ENCODE data around the gene FAU. TPM values are rescaled to one million over a fixed set of nuclear protein-coding genes. Genes with fewer than 3 reads are reported as not detected.

Gene FAU
- total and polyA plus RNA-seq, 4 experiments from 2014 or later: 913 to 1,690 (median 1,294) TPM

DNA sequence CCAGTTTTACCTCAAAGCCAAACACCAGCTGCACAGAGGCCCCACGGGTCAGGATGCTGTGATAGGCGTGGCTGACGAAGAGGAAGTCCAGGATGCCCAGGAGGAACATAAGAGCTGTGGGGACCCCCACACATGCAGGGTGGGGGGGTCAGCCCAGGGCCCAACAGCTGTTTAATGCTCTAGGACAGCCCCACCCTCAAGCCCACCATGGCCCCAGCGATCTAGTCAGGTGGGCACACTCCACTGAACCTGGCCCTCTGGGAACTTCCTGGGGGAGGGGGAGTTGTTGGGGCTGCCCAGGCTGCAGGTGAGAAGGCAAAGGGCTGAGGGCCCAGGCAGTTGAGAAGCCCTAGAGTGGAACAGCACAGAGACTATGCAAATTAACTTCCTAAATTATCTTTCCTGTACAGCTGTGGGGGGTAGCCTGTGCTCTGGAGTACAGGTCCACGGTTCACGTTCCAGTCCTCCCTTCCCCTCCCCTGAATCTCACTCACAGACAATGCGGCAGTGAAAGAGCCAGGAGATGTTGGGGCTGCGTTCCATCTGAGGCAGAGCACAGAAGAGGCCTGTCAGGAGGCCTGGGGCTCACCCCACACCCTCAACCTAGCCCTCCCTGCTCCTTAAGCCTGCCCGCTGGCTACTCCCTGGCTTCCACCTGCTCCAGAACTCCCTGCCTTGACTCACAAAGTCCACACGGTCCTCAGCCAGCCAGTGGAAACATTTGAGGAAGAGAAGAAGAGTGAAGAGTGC lies 10.5 kb upstream of the FAU start:
- peaks cover 30% of the 10 kb centered on the region for H3K4me1 ChIP-seq (ENCODE audit: insufficient read depth, low read length)
- H3K9me3 ChIP-seq (ENCODE audit: control insufficient read depth in 1 of 2, low read length in 2 of 2): no peaks in the 10 kb centered on the region
- CTCF ChIA-PET (ENCODE audit: partially characterized antibody): interaction anchor here (0.6 to 1.9 kb wide), 2 partner anchors 9 to 22 kb away, joined by 3 to 6 read pairs; no protein-coding TSS in a partner anchor
- Mint-ChIP-seq H3K27me3 (no peaks in the 10 kb centered on the region), H3K4me3 (peak overlapping the region; percentile 42 to 100 (median 98)), H3K36me3 (peaks cover 5 to 61% of the 10 kb centered on the region in 2 donors), H3K27ac (peak overlapping the region in 6 of 7 donors; percentile 31 to 100 (median 90)), H3K9me3 (peaks cover 0 to 5% (median 0%) of the 10 kb centered on the region in 8 donors), H3K4me1 (peaks cover 22 to 45% (median 32%) of the 10 kb centered on the region in 4 donors)
- H3K36me3 ChIP-seq (ENCODE audit: insufficient read depth, low read length): peaks cover 51% of the 10 kb centered on the region
- no peak overlapping the region for H3K4me3 ChIP-seq (ENCODE audit: low read length in 2 of 2)
- intact Hi-C loops (cut with micrococcal nuclease): loop anchor here (10.0 kb wide), 1 partner anchor 722 kb away; the partner anchor contains the start of gene CFL1
- POLR2A ChIA-PET (ENCODE audit: partially characterized antibody): interaction anchor here (0.9 to 7.5 kb wide), 5 partner anchors 11 to 216 kb away, joined by 4 to 251 read pairs (median 5); partner anchors contain the start of genes ATG2A, CAPN1, FAU and MRPL49
- DNase-seq: no peak
- peak overlapping the region; percentile 99 for H3K27ac ChIP-seq (ENCODE audit: low read depth, low read length)
- no peaks in the 10 kb centered on the region for H3K27me3 ChIP-seq (ENCODE audit: insufficient read depth, low read length)

DNA sequence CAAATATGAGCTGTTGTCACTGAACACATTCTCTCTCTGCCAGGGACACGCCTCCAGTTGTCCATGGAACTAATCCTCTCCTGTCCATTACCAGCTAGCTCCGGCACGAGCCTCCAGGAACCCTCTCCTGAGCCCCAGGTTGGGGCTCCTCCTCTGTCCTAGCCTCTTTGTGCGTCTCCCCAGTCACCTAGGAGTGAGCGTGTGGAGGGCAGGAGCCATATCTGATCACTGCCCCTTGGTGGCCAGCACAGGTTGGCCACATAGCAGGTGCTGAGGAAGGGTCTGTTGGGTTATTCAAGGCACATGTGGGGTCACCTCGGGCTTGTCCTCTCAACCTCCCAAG lies 9.9 kb upstream of the FAU start:
- Histone ChIP-seq H3K9me3 (ENCODE audit: control insufficient read depth in 1 of 2, low read length in 2 of 2) (no peaks in the 10 kb centered on the region), H3K27ac (ENCODE audit: low read depth, low read length) (no peak overlapping the region), H3K4me1 (ENCODE audit: insufficient read depth, low read length) (peaks cover 30% of the 10 kb centered on the region), H3K36me3 (ENCODE audit: insufficient read depth, low read length) (peaks cover 56% of the 10 kb centered on the region), H3K27me3 (ENCODE audit: insufficient read depth, low read length) (no peaks in the 10 kb centered on the region), H3K4me3 (ENCODE audit: low read length in 2 of 2) (no peak overlapping the region)
- Mint-ChIP-seq H3K27me3 (no peaks in the 10 kb centered on the region), H3K4me1 (peaks cover 20 to 42% (median 32%) of the 10 kb centered on the region in 4 donors), H3K36me3 (peaks cover 10 to 65% of the 10 kb centered on the region in 2 donors), H3K4me3 (peak overlapping the region in 4 of 8 donors; percentile 9 to 21 (median 12)), H3K9me3 (peaks cover 0 to 5% (median 0%) of the 10 kb centered on the region in 8 donors), H3K27ac (peak overlapping the region in 2 of 7 donors; percentile 31 to 62)
- no peak for DNase-seq
- CTCF ChIA-PET (ENCODE audit: partially characterized antibody): interaction anchor here (0.6 to 1.9 kb wide), 3 partner anchors 8 to 21 kb away, joined by 3 to 6 read pairs (median 4); partner anchors contain the start of genes FAU and MRPL49
- POLR2A ChIA-PET (ENCODE audit: partially characterized antibody): interaction anchor here (0.9 to 7.5 kb wide), 3 partner anchors 11 to 91 kb away, joined by 4 to 251 read pairs (median 5); partner anchors contain the start of genes FAU, MRPL49, SAC3D1 and TM7SF2
- intact Hi-C loops (cut with micrococcal nuclease): loop anchor here (10.0 kb wide), 1 partner anchor 723 kb away; the partner anchor contains the start of gene CFL1

GRCh38 chr11:65131417-65131776 lies 9.5 kb upstream of the FAU start:
- Mint-ChIP-seq H3K27me3 (no peaks in the 10 kb centered on the region), H3K4me1 (peaks cover 17 to 38% (median 29%) of the 10 kb centered on the region in 4 donors), H3K9me3 (peaks cover 0 to 6% (median 0%) of the 10 kb centered on the region in 8 donors), H3K27ac (peak overlapping the region in 3 of 7 donors; percentile 46 to 71 (median 62)), H3K4me3 (peak overlapping the region in 2 of 8 donors; percentile 39 to 42), H3K36me3 (peaks cover 15 to 70% of the 10 kb centered on the region in 2 donors)
- Histone ChIP-seq H3K9me3 (ENCODE audit: control insufficient read depth in 1 of 2, low read length in 2 of 2) (no peaks in the 10 kb centered on the region), H3K4me1 (ENCODE audit: insufficient read depth, low read length) (peaks cover 30% of the 10 kb centered on the region), H3K36me3 (ENCODE audit: insufficient read depth, low read length) (peaks cover 61% of the 10 kb centered on the region), H3K27ac (ENCODE audit: low read depth, low read length) (no peak overlapping the region), H3K27me3 (ENCODE audit: insufficient read depth, low read length) (no peaks in the 10 kb centered on the region), H3K4me3 (ENCODE audit: low read length in 2 of 2) (no peak overlapping the region)
- POLR2A ChIA-PET (ENCODE audit: partially characterized antibody): interaction anchor here (0.7 to 7.5 kb wide), 4 partner anchors 10 to 90 kb away, joined by 3 to 251 read pairs (median 4); partner anchors contain the start of genes FAU, MRPL49, SAC3D1 and TM7SF2
- CTCF ChIA-PET (ENCODE audit: partially characterized antibody): interaction anchor here (1.2 to 1.9 kb wide), 2 partner anchors 9 to 21 kb away, joined by 4 to 6 read pairs; partner anchors contain the start of genes FAU and MRPL49
- intact Hi-C loops (cut with micrococcal nuclease): loop anchor here (10.0 kb wide), 1 partner anchor 723 kb away; the partner anchor contains the start of gene CFL1
- no peak for DNase-seq

GRCh38 chr11:65130631-65131416 lies 8.9 kb upstream of the FAU start:
- Mint-ChIP-seq H3K4me3 (peak overlapping the region in 2 of 8 donors; percentile 39 to 42), H3K9me3 (peaks cover 0 to 6% (median 0%) of the 10 kb centered on the region in 8 donors), H3K27ac (peak overlapping the region in 5 of 7 donors; percentile 29 to 71 (median 46)), H3K27me3 (no peaks in the 10 kb centered on the region), H3K4me1 (peaks cover 12 to 32% (median 23%) of the 10 kb centered on the region in 4 donors), H3K36me3 (peaks cover 17 to 76% of the 10 kb centered on the region in 2 donors)
- Histone ChIP-seq H3K27ac (ENCODE audit: low read depth, low read length) (no peak overlapping the region), H3K9me3 (ENCODE audit: control insufficient read depth in 1 of 2, low read length in 2 of 2) (no peaks in the 10 kb centered on the region), H3K36me3 (ENCODE audit: insufficient read depth, low read length) (peaks cover 67% of the 10 kb centered on the region), H3K4me3 (ENCODE audit: low read length in 2 of 2) (no peak overlapping the region), H3K4me1 (ENCODE audit: insufficient read depth, low read length) (peaks cover 25% of the 10 kb centered on the region), H3K27me3 (ENCODE audit: insufficient read depth, low read length) (no peaks in the 10 kb centered on the region)
- ChIA-PET POLR2A (ENCODE audit: partially characterized antibody) (interaction anchor here (0.7 to 7.5 kb wide), 3 partner anchors 10 to 20 kb away, joined by 3 to 251 read pairs (median 5); partner anchors contain the start of genes FAU, MRPL49, TM7SF2 and ZNHIT2), CTCF (ENCODE audit: partially characterized antibody) (interaction anchor here (1.2 to 1.9 kb wide), 2 partner anchors 9 to 20 kb away, joined by 4 to 6 read pairs; partner anchors contain the start of genes FAU and MRPL49)
- no peak for DNase-seq
- intact Hi-C loops (cut with micrococcal nuclease): loop anchor here (10.0 kb wide), 1 partner anchor 724 kb away; the partner anchor contains the start of gene CFL1

- Histone ChIP-seq H3K4me3 (ENCODE audit: low read length in 2 of 2) (no peak overlapping the region), H3K27me3 (ENCODE audit: insufficient read depth, low read length) (no peaks in the 10 kb centered on the region), H3K27ac (ENCODE audit: low read depth, low read length) (no peak overlapping the region), H3K36me3 (ENCODE audit: insufficient read depth, low read length) (peaks cover 77% of the 10 kb centered on the region), H3K4me1 (ENCODE audit: insufficient read depth, low read length) (peaks cover 18% of the 10 kb centered on the region), H3K9me3 (ENCODE audit: control insufficient read depth in 1 of 2, low read length in 2 of 2) (no peaks in the 10 kb centered on the region)
- H3K27ac Mint-ChIP-seq: no peak overlapping the region
- ChIA-PET POLR2A (ENCODE audit: partially characterized antibody) (interaction anchor here (1.0 to 7.5 kb wide), 4 partner anchors 9 to 319 kb away, joined by 3 to 251 read pairs (median 12); partner anchors contain the start of genes FAU, MEN1, MRPL49 and ZNHIT2), CTCF (ENCODE audit: partially characterized antibody) (no interaction called here)
- peaks cover 7 to 23% (median 16%) of the 10 kb centered on the region in 4 donors for H3K4me1 Mint-ChIP-seq
- peaks cover 0 to 6% (median 0%) of the 10 kb centered on the region in 8 donors for H3K9me3 Mint-ChIP-seq
- intact Hi-C loops (cut with micrococcal nuclease): loop anchor here (10.0 kb wide), 1 partner anchor 725 kb away; the partner anchor contains the start of gene CFL1
- DNase-seq: no peak
- H3K27me3 Mint-ChIP-seq: no peaks in the 10 kb centered on the region
- H3K4me3 Mint-ChIP-seq: no peak overlapping the region
- H3K36me3 Mint-ChIP-seq: peaks cover 17 to 77% of the 10 kb centered on the region in 2 donors
These were observed 7.9 kb upstream of the FAU start for GRCh38 chr11:65129649-65130441.

Measured in CD4-positive, alpha-beta memory T cell (primary cell).